GM23338 (cell line): ENCODE data around the gene TMA16. TPM values are rescaled to one million over a fixed set of nuclear protein-coding genes. Genes with fewer than 3 reads are reported as not detected.

ENCODE experiments used
- ATAC-seq: fragments of 200-7000 bp; cut with Tn5 transposase; 3 replicates; pipeline ENCODE4 v1.9.1; 2020
- DNase-seq: peaks from one replicate; pipeline ENCODE4 v3.0.0-alpha.2; 2015; ENCODE audit warnings: low spot score
- H2AFZ ChIP-seq: fragments of 200-600 bp; sonication (generic); 2 replicates; pipeline ENCODE4 v1.8.0; 2016; ENCODE audit warnings: antibody characterized with exemption, mild to moderate bottlenecking, moderate library complexity
- H3F3A ChIP-seq: fragments of 200-600 bp; sonication (generic); replicated peaks from 2 replicates; pipeline ENCODE4 v1.8.0; 2017; ENCODE audit warnings: antibody characterized with exemption, mixed run types, low read depth
- H3K27ac ChIP-seq: fragments of 200-600 bp; sonication (generic); 2 replicates; pipeline ENCODE4 v1.6.1; 2016; ENCODE audit warnings: low read depth
- H3K27me3 ChIP-seq: fragments of 200-600 bp; sonication (generic); 2 replicates; pipeline ENCODE4 v1.8.0; 2016; ENCODE audit warnings: mild to moderate bottlenecking, mixed run types, moderate library complexity; ENCODE audit not compliant: insufficient read depth
- H3K36me3 ChIP-seq: fragments of 200-600 bp; sonication (generic); 2 replicates; pipeline ENCODE4 v1.8.0; 2016; ENCODE audit warnings: mild to moderate bottlenecking; ENCODE audit not compliant: insufficient read depth
- H3K4me1 ChIP-seq: fragments of 200-600 bp; sonication (generic); 2 replicates; pipeline ENCODE4 v1.8.0; 2016; ENCODE audit warnings: mild to moderate bottlenecking, moderate library complexity; ENCODE audit not compliant: insufficient read depth
- H3K4me2 ChIP-seq: fragments of 200-600 bp; sonication (generic); 2 replicates; pipeline ENCODE4 v1.7.1; 2017; ENCODE audit warnings: mixed run types
- H3K4me3 ChIP-seq: fragments of 200-600 bp; sonication (generic); 2 replicates; pipeline ENCODE4 v1.6.1; 2016; ENCODE audit warnings: mixed run types
- H3K79me2 ChIP-seq: fragments of 200-600 bp; sonication (generic); replicated peaks from 2 replicates; pipeline ENCODE4 v1.8.0; 2017; ENCODE audit warnings: mild to moderate bottlenecking; ENCODE audit not compliant: insufficient read depth
- H3K9me2 ChIP-seq: fragments of 200-600 bp; sonication (generic); 2 replicates; pipeline ENCODE4 v1.8.0; 2017; ENCODE audit not compliant: insufficient read depth
- H4K20me1 ChIP-seq: fragments of 200-600 bp; sonication (generic); replicated peaks from 2 replicates; pipeline ENCODE4 v1.8.0; 2017; ENCODE audit warnings: mild to moderate bottlenecking; ENCODE audit not compliant: insufficient read depth
- H3K27ac Mint-ChIP-seq: 2 replicates; pipeline ENCODE4 v1.8.0; 2020; ENCODE audit warnings: inconsistent platforms, mild to moderate bottlenecking, moderate library complexity, mixed read lengths
- H3K27me3 Mint-ChIP-seq: 3 replicates; pipeline ENCODE4 v1.8.0; 2022; ENCODE audit warnings: low read depth, mild to moderate bottlenecking, moderate library complexity, mixed read lengths, inconsistent platforms; ENCODE audit not compliant: insufficient read depth, poor library complexity
- H3K36me3 Mint-ChIP-seq: 3 replicates; pipeline ENCODE4 v1.8.0; 2021; ENCODE audit warnings: low read depth, mild to moderate bottlenecking, inconsistent platforms, moderate library complexity, mixed read lengths
- H3K4me1 Mint-ChIP-seq: 3 replicates; pipeline ENCODE4 v1.8.0; 2020; ENCODE audit warnings: mild to moderate bottlenecking, inconsistent platforms, mixed read lengths
- H3K4me3 Mint-ChIP-seq: 3 replicates; pipeline ENCODE4 v1.8.0; 2021; ENCODE audit warnings: moderate library complexity, mild to moderate bottlenecking, inconsistent platforms, mixed read lengths
- H3K9me3 Mint-ChIP-seq: 3 replicates; pipeline ENCODE4 v1.8.0; 2020; ENCODE audit warnings: moderate library complexity, mild to moderate bottlenecking, inconsistent platforms, mixed read lengths
- CREB1 ChIP-seq: fragments of 250-450 bp; sonication (Bioruptor Pico); IDR thresholded peaks from 2 replicates; pipeline ENCODE4 v1.5.0; 2020; ENCODE audit warnings: low read depth, mild to moderate bottlenecking, moderate library complexity
- EZH2 ChIP-seq: fragments of 200-600 bp; sonication (generic); IDR thresholded peaks from one replicate; pipeline ENCODE4 v1.8.0; 2017; ENCODE audit warnings: antibody characterized with exemption, mild to moderate bottlenecking, low read depth; ENCODE audit not compliant: unreplicated experiment
- EZH2phosphoT487 ChIP-seq: fragments of 200-600 bp; sonication (generic); IDR thresholded peaks from one replicate; pipeline ENCODE4 v1.8.1; 2018; ENCODE audit warnings: antibody characterized with exemption; ENCODE audit not compliant: unreplicated experiment
- JUNB ChIP-seq: IDR thresholded peaks from one replicate; pipeline ENCODE4 v1.6.1; 2016; ENCODE audit warnings: antibody characterized with exemption; ENCODE audit not compliant: unreplicated experiment
- NANOG ChIP-seq: IDR thresholded peaks from 2 replicates; pipeline ENCODE4 v1.6.1; 2016; ENCODE audit warnings: antibody characterized with exemption, borderline replicate concordance
- POLR2AphosphoS5 ChIP-seq: IDR thresholded peaks from 2 replicates; pipeline ENCODE4 v1.6.1; 2016; ENCODE audit warnings: antibody characterized with exemption, low read depth
- STAT1 ChIP-seq: IDR thresholded peaks from one replicate; pipeline ENCODE4 v1.6.1; 2016; ENCODE audit warnings: antibody characterized with exemption; ENCODE audit not compliant: unreplicated experiment
- ZNF114 ChIP-seq: fragments of 250-450 bp; sonication (Bioruptor Pico); IDR thresholded peaks from 2 replicates; pipeline ENCODE4 v1.5.0; 2020; ENCODE audit warnings: mild to moderate bottlenecking, moderate library complexity
- ZNF331 ChIP-seq: fragments of 250-450 bp; sonication (Bioruptor Pico); IDR thresholded peaks from 2 replicates; pipeline ENCODE4 v1.5.0; 2020; ENCODE audit warnings: low read depth, mild to moderate bottlenecking, moderate library complexity
- polyA plus RNA-seq: library from polyadenylated mRNA; unstranded; fragments of >200 nt; fragmentation: Nextera tagmentation; extraction: Ambion mirVana; gene quantifications from 2 replicates; pipeline ENCODE4 v1.2.1, GENCODE V29; 2016
- total RNA-seq: library from RNA; depleted of rRNA; stranded (reverse); fragments of >200 nt; shearing (Covaris generic); gene quantifications from 2 replicates; pipeline ENCODE4 v1.2.3, GENCODE V29; 2014
- TF ChIP-seq, protein P1 (sequence below): fragments of 250-450 bp; sonication (Bioruptor Pico); IDR thresholded peaks from 2 replicates; pipeline ENCODE4 v1.5.0; 2020; ENCODE audit warnings: mild to moderate bottlenecking, moderate library complexity
- TF ChIP-seq, protein P2 (sequence below): IDR thresholded peaks from 2 replicates; pipeline ENCODE4 v1.6.1; 2016; ENCODE audit warnings: antibody characterized with exemption
- TF ChIP-seq, protein P3 (sequence below), 2 experiments: fragments of 200-600 bp in 1 of 2; sonication (generic) in 1 of 2; conservative IDR thresholded peaks; 2 replicates each; pipeline versions ENCODE4 v1.5.1 to v1.6.1; 2016 to 2017; ENCODE audit warnings: antibody characterized with exemption in 2 of 2, low read depth in 2 of 2, mild to moderate bottlenecking in 2 of 2, moderate library complexity in 1 of 2
- TF ChIP-seq, protein P4 (sequence below): IDR thresholded peaks from one replicate; pipeline ENCODE4 v1.6.1; 2018; ENCODE audit warnings: antibody characterized with exemption; ENCODE audit not compliant: unreplicated experiment

The TMA16 gene
- total and polyA plus RNA-seq, 2 experiments from 2014 or later: 46.4 to 96.1 TPM

DNA sequence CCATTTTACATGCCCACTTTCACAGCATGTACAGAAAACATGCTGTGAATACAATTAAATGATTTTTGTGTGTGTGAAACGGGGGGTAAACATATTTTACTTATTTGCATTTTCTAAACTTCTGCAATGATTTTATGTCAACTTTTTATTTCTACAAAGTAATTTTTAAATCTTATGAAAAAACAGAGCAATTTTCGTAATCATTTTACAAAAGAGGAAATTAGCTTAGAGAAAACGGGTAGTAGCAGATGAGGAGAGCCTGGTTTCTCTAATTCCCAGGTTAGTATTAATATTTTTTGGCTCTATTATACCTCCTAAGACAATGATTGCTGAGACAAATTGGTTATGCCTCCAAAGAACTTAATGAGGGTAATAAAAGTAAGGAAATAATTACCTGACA, 24.1 kb upstream of the TMA16 start:
- H3K4me1 ChIP-seq: no peaks in the 10 kb centered on the region
- no peaks in the 10 kb centered on the region for H3K36me3 Mint-ChIP-seq
- ATAC-seq: no peak
- H4K20me1 ChIP-seq: no peaks in the 10 kb centered on the region
- no peaks in the 10 kb centered on the region for H3K27me3 Mint-ChIP-seq
- H3K4me1 Mint-ChIP-seq: no peaks in the 10 kb centered on the region
- H3K36me3 ChIP-seq: no peaks in the 10 kb centered on the region
- H3K4me2 ChIP-seq: no peak overlapping the region
- no peaks in the 10 kb centered on the region for H3K27me3 ChIP-seq
- H3K4me3 ChIP-seq: no peak overlapping the region
- no peak for DNase-seq
- no peak overlapping the region for H3K27ac Mint-ChIP-seq
- H2AFZ ChIP-seq: no peak overlapping the region
- TF ChIP-seq POLR2AphosphoS5 (no peak), JUNB (no peak), ZNF114 (CRISPR knock-in tag) (no peak), EZH2 (no peak), ZNF331 (CRISPR knock-in tag) (no peak), NANOG (no peak), EZH2phosphoT487 (no peak), CREB1 (CRISPR knock-in tag) (no peak), STAT1 (no peak)
- TF ChIP-seq, protein P1, sequence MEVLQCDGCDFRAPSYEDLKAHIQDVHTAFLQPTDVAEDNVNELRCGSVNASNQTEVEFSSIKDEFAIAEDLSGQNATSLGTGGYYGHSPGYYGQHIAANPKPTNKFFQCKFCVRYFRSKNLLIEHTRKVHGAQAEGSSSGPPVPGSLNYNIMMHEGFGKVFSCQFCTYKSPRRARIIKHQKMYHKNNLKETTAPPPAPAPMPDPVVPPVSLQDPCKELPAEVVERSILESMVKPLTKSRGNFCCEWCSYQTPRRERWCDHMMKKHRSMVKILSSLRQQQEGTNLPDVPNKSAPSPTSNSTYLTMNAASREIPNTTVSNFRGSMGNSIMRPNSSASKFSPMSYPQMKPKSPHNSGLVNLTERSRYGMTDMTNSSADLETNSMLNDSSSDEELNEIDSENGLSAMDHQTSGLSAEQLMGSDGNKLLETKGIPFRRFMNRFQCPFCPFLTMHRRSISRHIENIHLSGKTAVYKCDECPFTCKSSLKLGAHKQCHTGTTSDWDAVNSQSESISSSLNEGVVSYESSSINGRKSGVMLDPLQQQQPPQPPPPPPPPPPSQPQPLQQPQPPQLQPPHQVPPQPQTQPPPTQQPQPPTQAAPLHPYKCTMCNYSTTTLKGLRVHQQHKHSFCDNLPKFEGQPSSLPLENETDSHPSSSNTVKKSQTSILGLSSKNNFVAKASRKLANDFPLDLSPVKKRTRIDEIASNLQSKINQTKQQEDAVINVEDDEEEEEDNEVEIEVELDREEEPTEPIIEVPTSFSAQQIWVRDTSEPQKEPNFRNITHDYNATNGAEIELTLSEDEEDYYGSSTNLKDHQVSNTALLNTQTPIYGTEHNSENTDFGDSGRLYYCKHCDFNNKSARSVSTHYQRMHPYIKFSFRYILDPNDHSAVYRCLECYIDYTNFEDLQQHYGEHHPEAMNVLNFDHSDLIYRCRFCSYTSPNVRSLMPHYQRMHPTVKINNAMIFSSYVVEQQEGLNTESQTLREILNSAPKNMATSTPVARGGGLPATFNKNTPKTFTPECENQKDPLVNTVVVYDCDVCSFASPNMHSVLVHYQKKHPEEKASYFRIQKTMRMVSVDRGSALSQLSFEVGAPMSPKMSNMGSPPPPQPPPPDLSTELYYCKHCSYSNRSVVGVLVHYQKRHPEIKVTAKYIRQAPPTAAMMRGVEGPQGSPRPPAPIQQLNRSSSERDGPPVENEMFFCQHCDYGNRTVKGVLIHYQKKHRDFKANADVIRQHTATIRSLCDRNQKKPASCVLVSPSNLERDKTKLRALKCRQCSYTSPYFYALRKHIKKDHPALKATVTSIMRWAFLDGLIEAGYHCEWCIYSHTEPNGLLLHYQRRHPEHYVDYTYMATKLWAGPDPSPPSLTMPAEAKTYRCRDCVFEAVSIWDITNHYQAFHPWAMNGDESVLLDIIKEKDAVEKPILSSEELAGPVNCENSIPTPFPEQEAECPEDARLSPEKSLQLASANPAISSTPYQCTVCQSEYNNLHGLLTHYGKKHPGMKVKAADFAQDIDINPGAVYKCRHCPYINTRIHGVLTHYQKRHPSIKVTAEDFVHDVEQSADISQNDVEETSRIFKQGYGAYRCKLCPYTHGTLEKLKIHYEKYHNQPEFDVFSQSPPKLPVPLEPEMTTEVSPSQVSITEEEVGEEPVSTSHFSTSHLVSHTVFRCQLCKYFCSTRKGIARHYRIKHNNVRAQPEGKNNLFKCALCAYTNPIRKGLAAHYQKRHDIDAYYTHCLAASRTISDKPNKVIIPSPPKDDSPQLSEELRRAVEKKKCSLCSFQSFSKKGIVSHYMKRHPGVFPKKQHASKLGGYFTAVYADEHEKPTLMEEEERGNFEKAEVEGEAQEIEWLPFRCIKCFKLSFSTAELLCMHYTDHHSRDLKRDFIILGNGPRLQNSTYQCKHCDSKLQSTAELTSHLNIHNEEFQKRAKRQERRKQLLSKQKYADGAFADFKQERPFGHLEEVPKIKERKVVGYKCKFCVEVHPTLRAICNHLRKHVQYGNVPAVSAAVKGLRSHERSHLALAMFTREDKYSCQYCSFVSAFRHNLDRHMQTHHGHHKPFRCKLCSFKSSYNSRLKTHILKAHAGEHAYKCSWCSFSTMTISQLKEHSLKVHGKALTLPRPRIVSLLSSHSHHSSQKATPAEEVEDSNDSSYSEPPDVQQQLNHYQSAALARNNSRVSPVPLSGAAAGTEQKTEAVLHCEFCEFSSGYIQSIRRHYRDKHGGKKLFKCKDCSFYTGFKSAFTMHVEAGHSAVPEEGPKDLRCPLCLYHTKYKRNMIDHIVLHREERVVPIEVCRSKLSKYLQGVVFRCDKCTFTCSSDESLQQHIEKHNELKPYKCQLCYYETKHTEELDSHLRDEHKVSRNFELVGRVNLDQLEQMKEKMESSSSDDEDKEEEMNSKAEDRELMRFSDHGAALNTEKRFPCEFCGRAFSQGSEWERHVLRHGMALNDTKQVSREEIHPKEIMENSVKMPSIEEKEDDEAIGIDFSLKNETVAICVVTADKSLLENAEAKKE (CRISPR knock-in tag): no peak
- TF ChIP-seq, protein P2, sequence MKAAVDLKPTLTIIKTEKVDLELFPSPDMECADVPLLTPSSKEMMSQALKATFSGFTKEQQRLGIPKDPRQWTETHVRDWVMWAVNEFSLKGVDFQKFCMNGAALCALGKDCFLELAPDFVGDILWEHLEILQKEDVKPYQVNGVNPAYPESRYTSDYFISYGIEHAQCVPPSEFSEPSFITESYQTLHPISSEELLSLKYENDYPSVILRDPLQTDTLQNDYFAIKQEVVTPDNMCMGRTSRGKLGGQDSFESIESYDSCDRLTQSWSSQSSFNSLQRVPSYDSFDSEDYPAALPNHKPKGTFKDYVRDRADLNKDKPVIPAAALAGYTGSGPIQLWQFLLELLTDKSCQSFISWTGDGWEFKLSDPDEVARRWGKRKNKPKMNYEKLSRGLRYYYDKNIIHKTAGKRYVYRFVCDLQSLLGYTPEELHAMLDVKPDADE: no peak
- TF ChIP-seq, protein P3, sequence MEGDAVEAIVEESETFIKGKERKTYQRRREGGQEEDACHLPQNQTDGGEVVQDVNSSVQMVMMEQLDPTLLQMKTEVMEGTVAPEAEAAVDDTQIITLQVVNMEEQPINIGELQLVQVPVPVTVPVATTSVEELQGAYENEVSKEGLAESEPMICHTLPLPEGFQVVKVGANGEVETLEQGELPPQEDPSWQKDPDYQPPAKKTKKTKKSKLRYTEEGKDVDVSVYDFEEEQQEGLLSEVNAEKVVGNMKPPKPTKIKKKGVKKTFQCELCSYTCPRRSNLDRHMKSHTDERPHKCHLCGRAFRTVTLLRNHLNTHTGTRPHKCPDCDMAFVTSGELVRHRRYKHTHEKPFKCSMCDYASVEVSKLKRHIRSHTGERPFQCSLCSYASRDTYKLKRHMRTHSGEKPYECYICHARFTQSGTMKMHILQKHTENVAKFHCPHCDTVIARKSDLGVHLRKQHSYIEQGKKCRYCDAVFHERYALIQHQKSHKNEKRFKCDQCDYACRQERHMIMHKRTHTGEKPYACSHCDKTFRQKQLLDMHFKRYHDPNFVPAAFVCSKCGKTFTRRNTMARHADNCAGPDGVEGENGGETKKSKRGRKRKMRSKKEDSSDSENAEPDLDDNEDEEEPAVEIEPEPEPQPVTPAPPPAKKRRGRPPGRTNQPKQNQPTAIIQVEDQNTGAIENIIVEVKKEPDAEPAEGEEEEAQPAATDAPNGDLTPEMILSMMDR (conservative IDR thresholded peaks at IDR 0.05; ENCODE audit: low read depth in 2 of 2): no peak
- TF ChIP-seq, protein P4, sequence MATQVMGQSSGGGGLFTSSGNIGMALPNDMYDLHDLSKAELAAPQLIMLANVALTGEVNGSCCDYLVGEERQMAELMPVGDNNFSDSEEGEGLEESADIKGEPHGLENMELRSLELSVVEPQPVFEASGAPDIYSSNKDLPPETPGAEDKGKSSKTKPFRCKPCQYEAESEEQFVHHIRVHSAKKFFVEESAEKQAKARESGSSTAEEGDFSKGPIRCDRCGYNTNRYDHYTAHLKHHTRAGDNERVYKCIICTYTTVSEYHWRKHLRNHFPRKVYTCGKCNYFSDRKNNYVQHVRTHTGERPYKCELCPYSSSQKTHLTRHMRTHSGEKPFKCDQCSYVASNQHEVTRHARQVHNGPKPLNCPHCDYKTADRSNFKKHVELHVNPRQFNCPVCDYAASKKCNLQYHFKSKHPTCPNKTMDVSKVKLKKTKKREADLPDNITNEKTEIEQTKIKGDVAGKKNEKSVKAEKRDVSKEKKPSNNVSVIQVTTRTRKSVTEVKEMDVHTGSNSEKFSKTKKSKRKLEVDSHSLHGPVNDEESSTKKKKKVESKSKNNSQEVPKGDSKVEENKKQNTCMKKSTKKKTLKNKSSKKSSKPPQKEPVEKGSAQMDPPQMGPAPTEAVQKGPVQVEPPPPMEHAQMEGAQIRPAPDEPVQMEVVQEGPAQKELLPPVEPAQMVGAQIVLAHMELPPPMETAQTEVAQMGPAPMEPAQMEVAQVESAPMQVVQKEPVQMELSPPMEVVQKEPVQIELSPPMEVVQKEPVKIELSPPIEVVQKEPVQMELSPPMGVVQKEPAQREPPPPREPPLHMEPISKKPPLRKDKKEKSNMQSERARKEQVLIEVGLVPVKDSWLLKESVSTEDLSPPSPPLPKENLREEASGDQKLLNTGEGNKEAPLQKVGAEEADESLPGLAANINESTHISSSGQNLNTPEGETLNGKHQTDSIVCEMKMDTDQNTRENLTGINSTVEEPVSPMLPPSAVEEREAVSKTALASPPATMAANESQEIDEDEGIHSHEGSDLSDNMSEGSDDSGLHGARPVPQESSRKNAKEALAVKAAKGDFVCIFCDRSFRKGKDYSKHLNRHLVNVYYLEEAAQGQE: no peak
- H3K9me3 Mint-ChIP-seq: no peaks in the 10 kb centered on the region
- H3K4me3 Mint-ChIP-seq: no peak overlapping the region
- H3K9me2 ChIP-seq: no peaks in the 10 kb centered on the region
- no peak overlapping the region for H3K27ac ChIP-seq
- H3K79me2 ChIP-seq: no peaks in the 10 kb centered on the region
- H3F3A ChIP-seq: no peaks in the 10 kb centered on the region
